SHP77 treated with DMSO at 0.1 percent for 48 hours (cell line): ENCODE measurements around the gene ARHGEF40.

ENCODE experiments used
- DNase-seq: peaks from one replicate; lab custom pipeline; 2025; lab: John Stamatoyannopoulos, UW

ARHGEF40 gene

GRCh38 chr14:21059842-21060613 lies 10.1 kb upstream of the ARHGEF40 start:
- DNase-seq: no peak

- no peak for DNase-seq
These were observed 9.3 kb upstream of the ARHGEF40 start for GRCh38 chr14:21060614-21061346.

GRCh38 chr14:21061347-21061668 lies 8.8 kb upstream of the ARHGEF40 start:
- DNase-seq: no peak

- DNase-seq: no peak
These were observed 6.6 kb upstream of the ARHGEF40 start for GRCh38 chr14:21063479-21063878.

GRCh38 chr14:21066882-21067502 lies 3.1 kb upstream of the ARHGEF40 start:
- DNase-seq: peak; percentile 22

- peak; percentile 65 for DNase-seq
These were observed 1.4 kb upstream of the ARHGEF40 start for GRCh38 chr14:21068521-21069387.

GRCh38 chr14:21069388-21070082 lies 569 bp upstream of the ARHGEF40 start:
- DNase-seq: peak; percentile 9

- no peak for DNase-seq
These were observed 613 bp downstream of the ARHGEF40 start for GRCh38 chr14:21070610-21071224.

- peak; percentile 75 for DNase-seq
These were observed 1.3 kb downstream of the ARHGEF40 start for GRCh38 chr14:21071225-21072030.

- DNase-seq: no peak
These were observed 1.9 kb downstream of the ARHGEF40 start for GRCh38 chr14:21072031-21072473.

GRCh38 chr14:21072781-21073339 lies 2.8 kb downstream of the ARHGEF40 start:
- no peak for DNase-seq

- DNase-seq: no peak
These were observed 3.8 kb downstream of the ARHGEF40 start for GRCh38 chr14:21073921-21074320.

- no peak for DNase-seq
These were observed 4.5 kb downstream of the ARHGEF40 start for GRCh38 chr14:21074398-21075272.

- no peak for DNase-seq
These were observed 5.8 kb downstream of the ARHGEF40 start for GRCh38 chr14:21075719-21076437.

GRCh38 chr14:21077672-21078071 lies 7.6 kb downstream of the ARHGEF40 start:
- no peak for DNase-seq

- DNase-seq: no peak
These were observed 8.2 kb downstream of the ARHGEF40 start for GRCh38 chr14:21078287-21078686.

- no peak for DNase-seq
These were observed 8.6 kb downstream of the ARHGEF40 start for GRCh38 chr14:21078726-21079125.

GRCh38 chr14:21081521-21082142 lies 11.5 kb downstream of the ARHGEF40 start:
- no peak for DNase-seq
